ENCODE measurements around the gene NUP214.

GRCh38 chr9:131084661-131085369 lies 40.6 kb upstream of the NUP214 start:
- no peak for TF ChIP-seq POLR2A (IDR thresholded peaks at IDR 0.05; ENCODE audit: low read depth, low read length)
- TF ChIP-seq CTCF (conservative IDR thresholded peaks at IDR 0.05; ENCODE audit: low read depth, low read length) = no peak
- no peak for TF ChIP-seq FOS (IDR thresholded peaks at IDR 0.05; ENCODE audit: low read depth, low read length)
- TF ChIP-seq RAD21 (IDR thresholded peaks at IDR 0.05; ENCODE audit: low read length) = no peak
- no peak for TF ChIP-seq RFX5 (IDR thresholded peaks at IDR 0.05; ENCODE audit: low read depth, low read length)
- no peak for TF ChIP-seq USF2 (IDR thresholded peaks at IDR 0.05; ENCODE audit: low read depth, low read length)
